Measurements from ENCODE around the gene CISD1. TPM values are rescaled to one million over a fixed set of nuclear protein-coding genes. Genes with fewer than 3 reads are reported as not detected.
"Not testable (repeated sequence)": the region's sequence is repeated elsewhere in the genome, so short reads cannot be mapped to it uniquely, and the experiment has no call there.

The CISD1 gene
- 1.3 TPM for total RNA-seq

GRCh38 chr10:58268946-58269781 lies at the start of gene CISD1:
Gene CISD1, plus strand, starts transcription at chr10:58269162. Its CDS starts 112 bp downstream, at chr10:58269274.
- H3K4me1 ChIP-seq (ENCODE audit: insufficient read depth, low read length) = peaks cover 20% of the 10 kb centered on the region
- H3K27me3 ChIP-seq (ENCODE audit: insufficient read depth, low read length) = no peaks in the 10 kb centered on the region
- H3K9me3 ChIP-seq (ENCODE audit: low read depth, low read length) = no peaks in the 10 kb centered on the region
- peak within 1 kb of the TSS; percentile 64 for H3K4me3 ChIP-seq (ENCODE audit: low read length)

- no peaks in the 10 kb centered on the region for H3K4me1 ChIP-seq (ENCODE audit: insufficient read depth, low read length)
- no peak overlapping the region for H3K4me3 ChIP-seq (ENCODE audit: low read length)
- H3K27me3 ChIP-seq (ENCODE audit: insufficient read depth, low read length) = no peaks in the 10 kb centered on the region
- H3K9me3 ChIP-seq (ENCODE audit: low read depth, low read length) = no peaks in the 10 kb centered on the region
Observed at GRCh38 chr10:58219875-58220274, 49.1 kb upstream of the CISD1 start.

- Histone ChIP-seq H3K4me3 (ENCODE audit: low read length) (no peak overlapping the region), H3K4me1 (ENCODE audit: insufficient read depth, low read length) (no peaks in the 10 kb centered on the region), H3K27me3 (ENCODE audit: insufficient read depth, low read length) (no peaks in the 10 kb centered on the region), H3K9me3 (ENCODE audit: low read depth, low read length) (no peaks in the 10 kb centered on the region)
Observed at GRCh38 chr10:58220769-58221451, 48.1 kb upstream of the CISD1 start.

GRCh38 chr10:58225654-58226053 lies 43.3 kb upstream of the CISD1 start:
- H3K9me3 ChIP-seq (ENCODE audit: low read depth, low read length) = no peaks in the 10 kb centered on the region
- H3K27me3 ChIP-seq (ENCODE audit: insufficient read depth, low read length) = no peaks in the 10 kb centered on the region
- no peak overlapping the region for H3K4me3 ChIP-seq (ENCODE audit: low read length)
- no peaks in the 10 kb centered on the region for H3K4me1 ChIP-seq (ENCODE audit: insufficient read depth, low read length)

GRCh38 chr10:58229856-58230255 lies 39.1 kb upstream of the CISD1 start:
- not testable (repeated sequence) for H3K9me3 ChIP-seq (ENCODE audit: low read depth, low read length); H3K4me3 ChIP-seq (ENCODE audit: low read length); H3K4me1 ChIP-seq (ENCODE audit: insufficient read depth, low read length); H3K27me3 ChIP-seq (ENCODE audit: insufficient read depth, low read length)

- H3K4me1 ChIP-seq (ENCODE audit: insufficient read depth, low read length) = peaks cover 4% of the 10 kb centered on the region
- H3K9me3 ChIP-seq (ENCODE audit: low read depth, low read length) = no peaks in the 10 kb centered on the region
- no peaks in the 10 kb centered on the region for H3K27me3 ChIP-seq (ENCODE audit: insufficient read depth, low read length)
- H3K4me3 ChIP-seq (ENCODE audit: low read length) = no peak overlapping the region
Observed at GRCh38 chr10:58237014-58237834, 31.7 kb upstream of the CISD1 start.

GRCh38 chr10:58239561-58240169 lies 29.3 kb upstream of the CISD1 start:
- H3K4me1 ChIP-seq (ENCODE audit: insufficient read depth, low read length) = peaks cover 4% of the 10 kb centered on the region
- H3K9me3 ChIP-seq (ENCODE audit: low read depth, low read length) = no peaks in the 10 kb centered on the region
- no peaks in the 10 kb centered on the region for H3K27me3 ChIP-seq (ENCODE audit: insufficient read depth, low read length)
- no peak overlapping the region for H3K4me3 ChIP-seq (ENCODE audit: low read length)

GRCh38 chr10:58240531-58240930 lies 28.4 kb upstream of the CISD1 start:
- H3K9me3 ChIP-seq (ENCODE audit: low read depth, low read length) = no peaks in the 10 kb centered on the region
- H3K4me1 ChIP-seq (ENCODE audit: insufficient read depth, low read length) = peaks cover 4% of the 10 kb centered on the region
- H3K4me3 ChIP-seq (ENCODE audit: low read length) = no peak overlapping the region
- H3K27me3 ChIP-seq (ENCODE audit: insufficient read depth, low read length) = no peaks in the 10 kb centered on the region

GRCh38 chr10:58241346-58241745 lies 27.6 kb upstream of the CISD1 start:
- Histone ChIP-seq H3K4me3 (ENCODE audit: low read length) (no peak overlapping the region), H3K9me3 (ENCODE audit: low read depth, low read length) (no peaks in the 10 kb centered on the region), H3K27me3 (ENCODE audit: insufficient read depth, low read length) (no peaks in the 10 kb centered on the region), H3K4me1 (ENCODE audit: insufficient read depth, low read length) (peaks cover 4% of the 10 kb centered on the region)

GRCh38 chr10:58243269-58243668 lies 25.7 kb upstream of the CISD1 start:
- no peaks in the 10 kb centered on the region for H3K9me3 ChIP-seq (ENCODE audit: low read depth, low read length)
- H3K27me3 ChIP-seq (ENCODE audit: insufficient read depth, low read length) = no peaks in the 10 kb centered on the region
- peaks cover 4% of the 10 kb centered on the region for H3K4me1 ChIP-seq (ENCODE audit: insufficient read depth, low read length)
- H3K4me3 ChIP-seq (ENCODE audit: low read length) = no peak overlapping the region

- not testable (repeated sequence) for H3K9me3 ChIP-seq (ENCODE audit: low read depth, low read length)
Observed at GRCh38 chr10:58243801-58244200, 25.2 kb upstream of the CISD1 start.

GRCh38 chr10:58244242-58244641 lies 24.7 kb upstream of the CISD1 start:
- not testable (repeated sequence) for H3K27me3 ChIP-seq (ENCODE audit: insufficient read depth, low read length); H3K4me3 ChIP-seq (ENCODE audit: low read length); H3K4me1 ChIP-seq (ENCODE audit: insufficient read depth, low read length)

More at GRCh38 chr10:58243801-58244200, 25.2 kb upstream of the CISD1 start:
- not testable (repeated sequence) for H3K27me3 ChIP-seq (ENCODE audit: insufficient read depth, low read length); H3K4me1 ChIP-seq (ENCODE audit: insufficient read depth, low read length); H3K4me3 ChIP-seq (ENCODE audit: low read length)

GRCh38 chr10:58244666-58245065 lies 24.3 kb upstream of the CISD1 start:
- not testable (repeated sequence) for H3K27me3 ChIP-seq (ENCODE audit: insufficient read depth, low read length); H3K4me1 ChIP-seq (ENCODE audit: insufficient read depth, low read length); H3K9me3 ChIP-seq (ENCODE audit: low read depth, low read length); H3K4me3 ChIP-seq (ENCODE audit: low read length)

More at GRCh38 chr10:58244242-58244641, 24.7 kb upstream of the CISD1 start:
- H3K9me3 ChIP-seq (ENCODE audit: low read depth, low read length) = not testable (repeated sequence)

- Histone ChIP-seq H3K4me1 (ENCODE audit: insufficient read depth, low read length) (no peaks in the 10 kb centered on the region), H3K9me3 (ENCODE audit: low read depth, low read length) (peaks cover 6% of the 10 kb centered on the region), H3K27me3 (ENCODE audit: insufficient read depth, low read length) (no peaks in the 10 kb centered on the region)
Observed at GRCh38 chr10:58253184-58253583, 15.8 kb upstream of the CISD1 start.

GRCh38 chr10:58254644-58255043 lies 14.3 kb upstream of the CISD1 start:
- H3K27me3 ChIP-seq (ENCODE audit: insufficient read depth, low read length) = no peaks in the 10 kb centered on the region
- H3K4me3 ChIP-seq (ENCODE audit: low read length) = no peak overlapping the region
- no peaks in the 10 kb centered on the region for H3K4me1 ChIP-seq (ENCODE audit: insufficient read depth, low read length)
- H3K9me3 ChIP-seq (ENCODE audit: low read depth, low read length) = peaks cover 6% of the 10 kb centered on the region

More at GRCh38 chr10:58253184-58253583, 15.8 kb upstream of the CISD1 start:
- no peak overlapping the region for H3K4me3 ChIP-seq (ENCODE audit: low read length)
